ENCODE results near the gene ALDOB. TPM values are rescaled to one million over a fixed set of nuclear protein-coding genes. Genes with fewer than 3 reads are reported as not detected.

Gene ALDOB
- total RNA-seq: not detected
- long read RNA-seq: 0 reads

- Histone ChIP-seq H3K27ac (no peak within 1 kb of the TSS), H3K9me3 (no peaks in the 10 kb centered on the region), H3K4me1 (no peaks in the 10 kb centered on the region), H3K36me3 (no peaks in the 10 kb centered on the region), H3K27me3 (peaks cover 6% of the 10 kb centered on the region), H3K4me3 (no peak within 1 kb of the TSS)
- intact Hi-C loops (cut with DNase I): no loop called here
- no peak for DNase-seq
- ATAC-seq: no peak
- TF ChIP-seq CTCF (IDR thresholded peaks at IDR 0.05): no peak
Measured at GRCh38 chr9:101435601-101436079, at the start of gene ALDOB. TSS of gene ALDOB (minus strand) at chr9:101435774. CDS start at chr9:101430887, 4,887 bp downstream.

GRCh38 chr9:101484046-101484445 lies 48.5 kb upstream of the ALDOB start:
- Histone ChIP-seq H3K36me3 (no peaks in the 10 kb centered on the region), H3K4me1 (peaks cover 8% of the 10 kb centered on the region), H3K4me3 (no peak overlapping the region), H3K9me3 (no peaks in the 10 kb centered on the region), H3K27ac (no peak overlapping the region), H3K27me3 (peaks cover 13% of the 10 kb centered on the region)
- ATAC-seq: no peak
- no peak for DNase-seq
- intact Hi-C loops (cut with DNase I): no loop called here
- no peak for TF ChIP-seq CTCF (IDR thresholded peaks at IDR 0.05)

DNA sequence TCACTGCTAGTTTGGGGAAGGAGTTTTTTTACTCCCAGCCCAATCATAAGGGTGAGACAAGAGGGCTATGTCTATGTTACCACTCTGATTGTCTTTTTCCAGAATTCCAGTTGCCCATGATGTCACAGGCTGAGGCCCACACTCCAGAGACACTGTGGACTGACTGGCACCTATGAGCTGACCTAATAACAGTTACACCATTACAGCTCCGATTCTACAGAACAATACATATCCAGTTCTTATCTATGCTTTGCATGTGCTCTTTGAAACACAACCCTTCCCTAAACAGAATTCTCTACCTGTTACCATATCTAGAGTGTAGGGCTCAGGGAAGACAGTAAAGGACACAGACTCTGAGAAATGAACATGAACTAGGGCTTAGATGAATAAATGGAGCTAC lies 45.7 kb upstream of the ALDOB start:
- no peak for TF ChIP-seq CTCF (IDR thresholded peaks at IDR 0.05)
- DNase-seq (no peak), ATAC-seq (no peak)
- Histone ChIP-seq H3K4me3 (no peak overlapping the region), H3K27me3 (peaks cover 4% of the 10 kb centered on the region), H3K4me1 (peaks cover 5% of the 10 kb centered on the region), H3K36me3 (no peaks in the 10 kb centered on the region), H3K27ac (no peak overlapping the region), H3K9me3 (no peaks in the 10 kb centered on the region)
- intact Hi-C loops (cut with DNase I): no loop called here

- H3K4me1 ChIP-seq: peaks cover 5% of the 10 kb centered on the region
- no peaks in the 10 kb centered on the region for H3K36me3 ChIP-seq
- H3K9me3 ChIP-seq: no peaks in the 10 kb centered on the region
- H3K27ac ChIP-seq: peak overlapping the region; percentile 4
- DNase-seq (no peak), ATAC-seq (peak; percentile 79)
- intact Hi-C loops (cut with DNase I): no loop called here
- no peak overlapping the region for H3K4me3 ChIP-seq
- H3K27me3 ChIP-seq: no peaks in the 10 kb centered on the region
- TF ChIP-seq CTCF (IDR thresholded peaks at IDR 0.05): no peak
Measured at GRCh38 chr9:101480386-101480785, 44.8 kb upstream of the ALDOB start.

- no peaks in the 10 kb centered on the region for H3K27me3 ChIP-seq
- H3K4me1 ChIP-seq: peaks cover 5% of the 10 kb centered on the region
- no peak for DNase-seq
- H3K27ac ChIP-seq: no peak overlapping the region
- ATAC-seq: peak; percentile 58
- no peak for TF ChIP-seq CTCF (IDR thresholded peaks at IDR 0.05)
- intact Hi-C loops (cut with DNase I): no loop called here
- H3K9me3 ChIP-seq: no peaks in the 10 kb centered on the region
- no peaks in the 10 kb centered on the region for H3K36me3 ChIP-seq
- H3K4me3 ChIP-seq: no peak overlapping the region
Measured at GRCh38 chr9:101479338-101480030, 43.9 kb upstream of the ALDOB start.
